HG02943 (cell line): ENCODE data around the gene KLF1.

Source experiments
- ATAC-seq: cut with Tn5 transposase; IDR thresholded peaks from one replicate; pipeline ENCODE4 v1.9.1; 2021; ENCODE audit warnings: mild to moderate bottlenecking, low read depth, moderate library complexity; ENCODE audit not compliant: unreplicated experiment

KLF1 gene

DNA sequence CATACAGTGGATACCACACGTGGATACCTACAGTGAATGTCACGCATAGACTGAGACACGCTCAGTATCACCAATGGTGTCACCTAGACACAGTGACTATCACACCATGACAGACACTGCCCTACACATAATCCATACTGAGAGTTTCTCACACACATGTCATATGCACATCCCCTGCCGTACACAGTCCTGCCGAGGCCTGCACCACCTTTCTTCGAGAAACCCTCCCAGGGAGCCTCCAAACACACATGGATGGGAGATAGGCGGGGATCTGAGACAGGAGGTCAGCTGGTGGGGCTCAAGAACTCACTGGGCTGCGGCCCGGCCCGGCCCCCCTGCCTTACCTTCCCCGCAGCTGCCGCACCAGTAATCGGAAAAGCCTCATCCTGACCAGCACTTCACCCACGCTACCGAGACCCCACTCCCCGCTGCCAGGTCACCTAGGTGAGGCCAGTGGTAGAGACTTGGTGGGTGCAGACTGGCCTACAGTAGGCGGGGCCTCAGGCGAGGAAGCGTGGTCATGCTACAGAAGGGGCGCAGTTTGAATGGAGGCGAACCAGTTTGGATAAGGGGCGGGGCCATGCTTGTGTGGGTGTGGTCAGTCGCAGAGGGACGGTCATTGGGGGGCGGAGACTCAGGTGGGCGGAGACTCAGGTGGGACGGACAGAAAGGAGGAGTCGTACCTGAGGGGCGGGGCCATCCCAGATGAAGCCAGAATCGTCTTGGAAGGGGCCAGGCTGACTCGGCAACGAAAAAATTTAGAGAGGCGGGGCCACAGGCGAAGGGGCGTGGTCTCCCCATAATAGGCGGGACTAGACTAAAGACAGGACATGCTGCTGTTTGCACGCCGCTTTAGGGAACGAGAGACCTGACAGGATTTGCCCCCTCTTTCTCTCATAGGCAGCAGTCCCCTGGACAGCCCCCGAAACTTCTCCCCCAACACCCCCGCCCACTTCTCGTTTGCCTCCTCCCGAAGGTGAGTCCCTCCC lies 46.6 kb downstream of the KLF1 start:
- ATAC-seq = no peak

DNA sequence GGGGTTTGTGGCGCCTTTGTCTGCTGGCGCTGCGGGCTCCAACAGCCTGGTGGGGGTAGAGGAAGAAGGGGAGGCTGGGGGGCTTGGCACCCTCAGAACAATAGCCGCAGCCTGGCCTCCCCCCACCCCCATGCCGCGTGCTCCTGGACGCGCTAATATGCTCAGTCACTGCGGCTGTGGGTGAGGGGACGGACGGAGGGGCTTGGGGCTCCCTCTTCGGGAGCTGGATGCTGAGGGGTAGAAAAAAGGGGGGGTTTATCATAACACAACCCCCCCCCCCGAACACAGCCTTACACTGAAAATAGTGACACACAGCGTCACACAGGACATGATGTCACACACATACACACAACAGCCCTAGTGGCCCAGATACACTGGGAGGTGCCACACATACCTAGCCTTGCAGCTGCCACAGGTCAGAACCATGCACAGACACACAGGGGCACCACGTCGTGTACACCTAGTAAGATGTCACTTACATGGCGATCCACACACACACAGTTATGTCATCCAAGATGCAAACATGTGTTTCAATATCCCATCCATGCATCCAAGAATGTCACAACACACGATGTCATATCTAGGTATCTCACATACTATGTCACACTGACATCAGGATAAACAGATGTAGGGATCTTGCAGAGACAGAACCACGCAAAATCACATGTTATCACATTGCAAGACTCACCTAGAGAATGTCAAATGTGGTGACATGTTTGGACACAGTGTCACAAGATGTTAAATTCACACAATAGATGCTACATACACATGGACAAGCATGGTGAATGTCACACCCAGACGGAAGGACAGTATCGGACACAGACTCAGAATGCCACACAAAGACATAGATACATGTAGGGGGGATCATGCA lies 47.9 kb downstream of the KLF1 start:
- no peak for ATAC-seq

GRCh38 chr19:12838182-12838885 lies 48.7 kb downstream of the KLF1 start, which contains the start of gene MAST1:
MAST1 (plus strand) TSS chr19:12838515; CDS start chr19:12838573, 58 bp downstream.
- ATAC-seq = no peak

DNA sequence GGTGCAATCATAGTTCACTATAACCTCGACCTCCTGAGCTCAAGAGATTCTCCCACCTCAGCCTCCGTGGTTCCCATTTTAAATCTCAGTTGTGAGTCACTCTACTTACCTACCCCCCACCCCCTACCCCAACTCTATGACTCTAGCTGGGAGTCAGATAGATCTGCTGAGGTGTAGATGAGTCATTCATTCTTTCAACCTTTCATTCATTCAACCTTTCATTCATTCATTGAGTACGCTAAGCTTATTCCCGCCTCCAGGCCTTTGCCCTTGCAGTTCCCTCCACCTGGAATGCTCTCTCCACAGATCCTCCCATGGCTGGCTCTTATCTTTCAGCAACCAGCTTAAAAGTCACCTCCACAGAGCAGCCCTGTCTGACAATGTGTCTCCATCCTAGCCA lies 49.8 kb downstream of the KLF1 start:
- ATAC-seq = no peak

DNA sequence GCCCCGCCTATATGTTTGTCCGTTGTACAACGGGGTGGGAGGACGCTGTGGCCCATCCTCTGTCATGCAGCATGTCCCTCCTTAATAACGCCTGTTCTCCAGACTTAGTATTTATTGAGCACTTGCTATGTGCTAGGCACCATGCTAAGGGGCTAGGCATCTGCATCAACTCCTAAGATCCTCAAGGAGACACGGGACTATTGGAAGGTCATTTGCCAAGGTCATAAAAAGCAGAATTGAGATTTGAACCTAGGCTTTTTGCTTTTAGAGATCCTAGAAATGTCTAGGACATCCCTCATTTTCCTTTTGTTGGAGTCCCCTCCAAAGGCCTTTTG lies 50.5 kb downstream of the KLF1 start:
- ATAC-seq = no peak

DNA sequence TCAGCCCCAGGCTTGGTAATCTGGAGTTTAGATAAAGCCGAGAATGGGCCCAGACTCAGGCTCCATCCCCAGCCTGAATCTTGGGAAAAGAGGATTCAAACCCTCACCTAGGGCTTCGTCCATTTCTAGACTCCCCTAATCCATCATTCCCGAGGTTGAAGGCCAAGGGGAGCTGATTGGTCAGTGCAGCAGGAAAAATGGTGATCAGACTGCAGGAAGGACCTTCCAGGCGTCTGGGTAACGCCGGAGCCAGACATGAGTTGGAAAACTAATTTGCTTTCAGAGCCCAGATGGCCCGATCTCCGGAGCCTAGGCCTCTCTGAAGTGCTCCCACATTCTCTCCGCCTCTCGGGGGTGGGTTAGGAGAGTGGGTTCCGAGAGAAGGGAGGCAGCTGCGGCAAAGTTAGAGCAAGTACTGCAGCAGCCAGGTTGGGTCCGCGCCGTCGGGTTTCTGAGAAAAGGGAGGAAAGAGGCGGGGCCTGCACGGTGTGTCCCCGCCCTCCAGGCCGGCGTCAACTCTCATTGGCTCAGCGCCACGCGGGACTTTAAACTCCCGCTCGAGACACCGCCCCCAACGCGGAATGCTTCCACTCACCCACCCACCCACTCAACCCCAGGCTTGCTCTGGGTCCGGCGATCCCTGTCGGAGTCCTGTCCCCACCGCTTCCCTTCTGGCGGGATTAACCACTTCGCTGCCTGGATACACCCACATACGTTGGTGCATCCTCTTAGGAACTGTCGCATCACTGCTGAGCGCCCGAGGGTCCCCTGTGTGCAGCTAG lies 51.8 kb downstream of the KLF1 start:
- ATAC-seq = no peak

DNA sequence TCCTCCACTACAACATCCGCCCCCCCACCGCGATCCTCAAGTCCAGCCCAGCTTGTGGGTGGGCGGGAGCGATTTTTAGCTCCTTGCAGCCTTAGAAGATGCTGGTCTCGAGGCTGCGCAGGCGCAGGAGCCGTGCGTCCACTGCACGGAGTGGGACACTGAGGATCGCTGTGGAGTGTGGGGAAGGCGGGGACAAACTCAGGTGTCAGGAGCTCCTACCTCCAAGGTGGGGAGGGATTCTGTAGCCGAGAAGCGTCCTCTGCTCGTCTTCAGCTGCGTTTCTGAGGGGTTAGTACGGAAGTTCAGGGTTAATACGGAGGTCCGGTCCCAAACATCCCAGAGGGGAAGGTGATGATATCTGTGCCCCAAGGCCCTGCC lies 52.4 kb downstream of the KLF1 start, which contains the start of gene RTBDN:
Gene RTBDN (minus strand): TSS at position 14 of the 378 bp plus-strand sequence. CDS start 4,600 bp downstream, outside the sequence.
- no peak for ATAC-seq
